ENCODE measurements around the gene RNF138. TPM values are rescaled to one million over a fixed set of nuclear protein-coding genes. Genes with fewer than 3 reads are reported as not detected.

Gene RNF138
- total RNA-seq, 1 experiment from 2014 or later = 103 TPM

- H3K27me3 Mint-ChIP-seq (ENCODE audit: low read depth) = no peaks in the 10 kb centered on the region
- peak overlapping the region; percentile 24; the same call in 1 of the 2 replicates for H3K4me3 Mint-ChIP-seq
- POLR2A ChIA-PET = no interaction called here
- CTCF ChIA-PET = no interaction called here
- peak overlapping the region; percentile 10; the same call in 1 of the 2 replicates for H3K27ac Mint-ChIP-seq
- peaks cover 40% of the 10 kb centered on the region for H3K4me1 Mint-ChIP-seq
- DNase-seq (ENCODE audit: low spot score) (no peak), ATAC-seq (no peak)
- H3K36me3 Mint-ChIP-seq = peaks cover 16% of the 10 kb centered on the region
- TF ChIP-seq ZNF121 (CRISPR knock-in tag; IDR thresholded peaks at IDR 0.05) = peak; percentile 95
- no peak for TF ChIP-seq SOX15 (CRISPR knock-in tag; IDR thresholded peaks at IDR 0.05)
- H3K9me3 Mint-ChIP-seq = no peaks in the 10 kb centered on the region
These were observed 3.7 kb downstream of the RNF138 start for GRCh38 chr18:32095192-32095899.

- Mint-ChIP-seq H3K27me3 (ENCODE audit: low read depth) (no peaks in the 10 kb centered on the region), H3K27ac (peak overlapping the region; percentile 10; the same call in 1 of the 2 replicates), H3K4me3 (no peak overlapping the region), H3K9me3 (no peaks in the 10 kb centered on the region), H3K4me1 (peaks cover 40% of the 10 kb centered on the region), H3K36me3 (peaks cover 19% of the 10 kb centered on the region)
- ATAC-seq (no peak), DNase-seq (ENCODE audit: low spot score) (no peak)
- no peak for TF ChIP-seq ZNF512 (CRISPR knock-in tag; IDR thresholded peaks at IDR 0.05; ENCODE audit: borderline replicate concordance)
- TF ChIP-seq, protein P1, sequence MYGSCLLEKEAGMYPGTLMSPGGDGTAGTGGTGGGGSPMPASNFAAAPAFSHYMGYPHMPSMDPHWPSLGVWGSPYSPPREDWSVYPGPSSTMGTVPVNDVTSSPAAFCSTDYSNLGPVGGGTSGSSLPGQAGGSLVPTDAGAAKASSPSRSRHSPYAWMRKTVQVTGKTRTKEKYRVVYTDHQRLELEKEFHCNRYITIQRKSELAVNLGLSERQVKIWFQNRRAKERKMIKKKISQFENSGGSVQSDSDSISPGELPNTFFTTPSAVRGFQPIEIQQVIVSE (CRISPR knock-in tag; IDR thresholded peaks at IDR 0.05; ENCODE audit: borderline replicate concordance) = no peak
- TF ChIP-seq TCF7 (CRISPR knock-in tag; IDR thresholded peaks at IDR 0.05; ENCODE audit: low read depth) = no peak
- no peak for TF ChIP-seq SOX15 (CRISPR knock-in tag; IDR thresholded peaks at IDR 0.05)
- no peak for TF ChIP-seq HMGXB4 (CRISPR knock-in tag; IDR thresholded peaks at IDR 0.05)
- ChIA-PET POLR2A (interaction anchor here (0.7 kb wide), 1 partner anchor 157 kb away, joined by 3 read pairs; no protein-coding TSS in a partner anchor), CTCF (no interaction called here)
These were observed 4.2 kb downstream of the RNF138 start for GRCh38 chr18:32095900-32096229.

DNA sequence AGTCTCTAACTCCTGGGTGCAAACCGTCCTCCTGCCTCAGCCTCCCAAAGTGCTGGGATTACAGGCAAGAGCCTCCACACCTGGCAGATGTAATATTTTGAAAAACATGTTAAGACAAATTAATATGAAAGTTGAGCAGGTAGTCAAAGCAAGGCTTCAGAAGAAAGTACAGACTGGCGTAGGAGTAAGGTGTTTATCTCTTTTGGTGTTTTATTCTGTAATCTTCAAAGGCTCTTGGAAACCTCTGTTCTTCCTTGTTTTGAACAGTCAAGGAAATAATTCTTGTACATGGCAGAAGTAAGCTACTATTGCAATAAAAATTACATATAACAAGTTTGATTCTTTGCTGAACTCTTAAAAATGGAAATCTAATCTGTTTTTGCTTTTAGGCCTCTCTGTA is 5.3 kb downstream of the RNF138 start:
- H3K36me3 Mint-ChIP-seq = peaks cover 23% of the 10 kb centered on the region
- TF ChIP-seq FOXJ3 (CRISPR knock-in tag; IDR thresholded peaks at IDR 0.05; ENCODE audit: borderline replicate concordance) = no peak
- no peak for TF ChIP-seq JUN (CRISPR knock-in tag; IDR thresholded peaks at IDR 0.05)
- no peak for TF ChIP-seq PREB (CRISPR knock-in tag; IDR thresholded peaks at IDR 0.05; ENCODE audit: borderline replicate concordance)
- TF ChIP-seq, protein P2, sequence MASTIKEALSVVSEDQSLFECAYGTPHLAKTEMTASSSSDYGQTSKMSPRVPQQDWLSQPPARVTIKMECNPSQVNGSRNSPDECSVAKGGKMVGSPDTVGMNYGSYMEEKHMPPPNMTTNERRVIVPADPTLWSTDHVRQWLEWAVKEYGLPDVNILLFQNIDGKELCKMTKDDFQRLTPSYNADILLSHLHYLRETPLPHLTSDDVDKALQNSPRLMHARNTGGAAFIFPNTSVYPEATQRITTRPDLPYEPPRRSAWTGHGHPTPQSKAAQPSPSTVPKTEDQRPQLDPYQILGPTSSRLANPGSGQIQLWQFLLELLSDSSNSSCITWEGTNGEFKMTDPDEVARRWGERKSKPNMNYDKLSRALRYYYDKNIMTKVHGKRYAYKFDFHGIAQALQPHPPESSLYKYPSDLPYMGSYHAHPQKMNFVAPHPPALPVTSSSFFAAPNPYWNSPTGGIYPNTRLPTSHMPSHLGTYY (CRISPR knock-in tag; IDR thresholded peaks at IDR 0.05) = no peak
- no peak for TF ChIP-seq ZNF532 (CRISPR knock-in tag; IDR thresholded peaks at IDR 0.05; ENCODE audit: borderline replicate concordance)
- TF ChIP-seq, protein P3, sequence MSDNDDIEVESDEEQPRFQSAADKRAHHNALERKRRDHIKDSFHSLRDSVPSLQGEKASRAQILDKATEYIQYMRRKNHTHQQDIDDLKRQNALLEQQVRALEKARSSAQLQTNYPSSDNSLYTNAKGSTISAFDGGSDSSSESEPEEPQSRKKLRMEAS (CRISPR knock-in tag; IDR thresholded peaks at IDR 0.05) = no peak
- TF ChIP-seq HMGXB4 (CRISPR knock-in tag; IDR thresholded peaks at IDR 0.05) = no peak
- TF ChIP-seq E2F5 (CRISPR knock-in tag; IDR thresholded peaks at IDR 0.05) = no peak
- no peak for TF ChIP-seq SOX15 (CRISPR knock-in tag; IDR thresholded peaks at IDR 0.05)
- no peak for TF ChIP-seq CREB1 (CRISPR knock-in tag; IDR thresholded peaks at IDR 0.05)
- TF ChIP-seq ZNF121 (CRISPR knock-in tag; IDR thresholded peaks at IDR 0.05) = no peak

More for the DNA sequence above, 5.3 kb downstream of the RNF138 start:
- POLR2A ChIA-PET = no interaction called here
- Mint-ChIP-seq H3K9me3 (no peaks in the 10 kb centered on the region), H3K4me1 (peaks cover 38% of the 10 kb centered on the region), H3K27me3 (ENCODE audit: low read depth) (no peaks in the 10 kb centered on the region), H3K4me3 (no peak overlapping the region), H3K27ac (no peak overlapping the region; the same call in 1 of the 2 replicates)
- no peak for DNase-seq (ENCODE audit: low spot score)
- no peak for ATAC-seq
- CTCF ChIA-PET = interaction anchor here (0.6 to 1.0 kb wide), 3 partner anchors 69 to 668 kb away, joined by 3 to 5 read pairs (median 3); no protein-coding TSS in a partner anchor
